Stimulated activated CD4-positive, alpha-beta T cell treated with anti-CD3 and anti-CD28 coated beads, TNF-alpha, amount 100 ng/mL, for 1 hour (primary cell): ENCODE data around the gene MGLL.

Source experiments
- DNase-seq, 3 donors: peaks; one replicate each; pipeline ENCODE4 v3.0.0-alpha.2; 2020; ENCODE audit warnings: low read depth in 3 of 3, low spot score in 1 of 3

MGLL gene

GRCh38 chr3:127729556-127730056 is 92.7 kb downstream of the MGLL start:
- no peak for DNase-seq

GRCh38 chr3:127728417-127729015 is 93.8 kb downstream of the MGLL start:
- DNase-seq, result no peak

GRCh38 chr3:127726894-127727293 is 95.4 kb downstream of the MGLL start:
- no peak for DNase-seq

GRCh38 chr3:127723011-127723567 is 99.2 kb downstream of the MGLL start:
- no peak for DNase-seq

GRCh38 chr3:127722091-127722784 is 100.1 kb downstream of the MGLL start:
- DNase-seq, result no peak

GRCh38 chr3:127720985-127721935 is 101.1 kb downstream of the MGLL start:
- no peak for DNase-seq

GRCh38 chr3:127720161-127720823 is 102.0 kb downstream of the MGLL start:
- no peak for DNase-seq

- DNase-seq, result no peak
These were observed 102.9 kb downstream of the MGLL start for GRCh38 chr3:127719369-127719768.

GRCh38 chr3:127718916-127719290 is 103.4 kb downstream of the MGLL start:
- DNase-seq, result no peak

GRCh38 chr3:127718245-127718915 is 103.9 kb downstream of the MGLL start:
- DNase-seq, result no peak

GRCh38 chr3:127717357-127718244 is 104.7 kb downstream of the MGLL start:
- no peak for DNase-seq

- no peak for DNase-seq
These were observed 105.9 kb downstream of the MGLL start for GRCh38 chr3:127716384-127716783.

GRCh38 chr3:127715532-127715931 is 106.8 kb downstream of the MGLL start:
- DNase-seq, result no peak

GRCh38 chr3:127714866-127715265 is 107.4 kb downstream of the MGLL start:
- DNase-seq, result no peak

GRCh38 chr3:127714125-127714571 is 108.2 kb downstream of the MGLL start:
- no peak for DNase-seq

- no peak for DNase-seq
These were observed 109.2 kb downstream of the MGLL start for GRCh38 chr3:127712881-127713771.

GRCh38 chr3:127712461-127712860 is 109.9 kb downstream of the MGLL start:
- DNase-seq, result no peak

- DNase-seq, result no peak
These were observed 110.4 kb downstream of the MGLL start for GRCh38 chr3:127711896-127712295.
